TTC549 (cell line): ENCODE measurements around the gene TMEM187.

ENCODE experiments used
- FAIRE-seq: peaks from 2 replicates; lab custom pipeline; 2012; peaks lifted over from hg19 to GRCh38; lab: Jason Lieb, UNC

TMEM187 gene

DNA sequence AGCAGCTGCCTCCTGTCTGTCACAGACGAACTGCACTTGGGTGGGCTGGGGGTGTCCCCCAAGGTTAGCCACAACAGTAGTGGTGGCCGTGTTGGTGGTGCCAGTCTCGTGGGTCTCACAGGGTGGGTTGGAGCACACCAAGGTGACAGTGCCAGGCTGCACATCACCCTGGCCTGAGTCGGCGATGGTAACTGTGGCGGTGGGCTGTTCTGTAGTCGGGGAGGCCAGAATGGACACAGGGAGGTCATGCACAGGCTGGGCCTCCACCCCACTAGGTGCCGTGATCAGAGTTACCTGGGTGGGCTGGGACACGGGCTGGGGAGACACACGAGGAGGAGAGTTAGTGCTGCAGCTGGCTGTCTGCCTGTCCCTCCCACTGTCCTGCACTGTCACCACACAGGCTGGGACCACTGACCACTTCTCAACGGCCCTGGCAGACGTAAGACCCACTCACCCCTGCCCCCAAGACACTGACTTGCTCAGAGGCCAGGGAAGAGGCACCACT, 17.3 kb upstream of the TMEM187 start:
- no peak for FAIRE-seq

DNA sequence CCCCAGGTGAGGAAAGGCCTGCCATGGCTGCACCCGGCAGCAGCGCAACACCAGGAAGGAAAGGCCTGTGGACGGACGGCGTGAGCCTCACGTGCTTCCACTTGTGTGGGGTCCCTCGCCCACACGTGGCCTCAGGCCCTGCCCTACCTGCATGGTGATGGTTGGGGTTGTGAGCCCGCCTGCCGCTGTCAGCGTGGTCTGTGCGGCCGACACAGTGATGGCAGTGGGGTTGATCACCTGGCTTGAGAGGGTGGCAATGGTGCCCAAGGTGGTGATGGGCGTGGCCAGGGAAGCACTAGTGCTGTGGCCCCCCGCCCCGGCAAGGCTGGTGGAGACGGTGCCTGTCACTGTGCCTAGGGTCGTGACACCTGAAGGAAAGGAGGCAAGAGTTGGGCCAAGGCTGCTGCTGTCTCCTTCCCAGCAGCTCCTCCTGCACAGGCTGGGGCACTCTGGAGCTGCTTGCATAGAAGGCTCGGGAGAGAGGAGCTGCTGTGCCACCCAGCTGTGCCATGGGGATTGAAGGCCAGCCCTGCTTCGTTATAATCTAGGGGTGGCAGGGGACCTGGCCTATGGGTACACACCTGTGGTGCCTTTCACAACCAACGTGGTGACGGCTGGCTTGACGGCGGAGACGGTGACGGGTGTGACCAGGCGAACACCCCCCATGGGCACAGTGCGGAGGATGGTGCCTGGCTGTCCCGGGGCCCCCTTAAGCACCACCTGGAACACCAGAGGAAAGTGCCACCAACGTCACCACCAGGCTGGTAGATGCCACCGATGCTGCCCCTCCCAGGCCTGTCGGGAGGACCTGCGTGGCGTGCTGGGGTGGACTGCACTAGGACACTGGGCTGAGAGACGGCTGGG, 16.3 kb upstream of the TMEM187 start:
- FAIRE-seq: no peak

DNA sequence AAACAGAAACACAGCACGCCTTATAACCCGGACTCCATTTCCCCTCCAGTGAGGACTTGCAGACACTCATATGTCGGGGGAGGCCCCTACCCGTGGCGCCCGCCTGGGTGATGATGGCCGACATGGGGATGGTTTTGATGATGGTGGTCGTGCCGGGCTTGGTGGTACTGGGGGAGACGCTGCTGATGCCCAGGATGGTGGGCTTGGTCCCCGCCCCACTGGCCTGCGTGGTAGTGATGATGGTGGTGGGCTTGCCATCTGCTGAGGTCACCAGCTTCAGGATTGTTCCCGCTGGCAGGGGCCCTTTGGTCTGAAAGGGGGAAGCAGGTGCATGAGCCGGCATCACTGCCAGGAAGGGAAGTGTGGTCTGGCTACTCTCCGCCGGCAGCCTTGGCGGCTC, 15.3 kb upstream of the TMEM187 start:
- no peak for FAIRE-seq

DNA sequence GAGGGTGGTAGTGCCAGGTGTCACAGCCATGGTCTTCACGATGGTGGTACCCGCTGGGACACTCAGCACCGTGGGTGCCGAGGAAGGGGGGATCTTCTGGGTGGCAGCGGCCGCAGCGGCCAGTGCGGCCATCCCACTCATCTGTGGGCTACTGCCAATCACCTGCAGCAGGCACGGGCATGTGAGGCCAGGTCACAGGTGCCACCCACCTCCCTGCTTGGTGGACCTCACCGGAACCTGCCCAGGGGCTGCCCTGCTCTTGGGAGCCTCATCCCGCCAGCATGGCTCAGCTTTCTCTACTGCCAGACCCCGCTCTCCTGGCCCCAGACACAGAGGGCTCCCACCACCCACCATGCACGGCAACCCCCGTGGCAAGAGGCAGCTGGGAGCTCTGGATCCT, 13.9 kb upstream of the TMEM187 start:
- FAIRE-seq: no peak

DNA sequence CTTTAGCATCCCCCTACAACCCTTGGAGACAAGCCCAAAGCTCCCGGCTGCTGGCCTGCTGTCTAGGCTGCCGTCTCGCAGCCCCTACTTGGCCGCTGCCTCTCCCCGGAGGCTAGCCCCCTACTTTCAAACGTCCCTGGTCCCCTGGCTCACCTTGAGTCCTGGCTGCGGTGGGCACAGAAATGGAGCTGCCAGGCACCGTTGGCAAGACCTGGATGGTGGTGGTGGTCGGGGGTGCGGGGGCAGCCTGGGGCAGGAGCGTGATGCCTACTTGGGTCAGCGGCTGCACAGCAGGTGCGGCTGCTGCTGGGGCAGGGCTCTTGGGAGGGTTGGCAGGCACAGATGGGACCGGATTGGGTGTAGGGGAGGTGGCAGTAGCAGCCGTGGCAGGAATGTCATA, 12.9 kb upstream of the TMEM187 start:
- FAIRE-seq: no peak

DNA sequence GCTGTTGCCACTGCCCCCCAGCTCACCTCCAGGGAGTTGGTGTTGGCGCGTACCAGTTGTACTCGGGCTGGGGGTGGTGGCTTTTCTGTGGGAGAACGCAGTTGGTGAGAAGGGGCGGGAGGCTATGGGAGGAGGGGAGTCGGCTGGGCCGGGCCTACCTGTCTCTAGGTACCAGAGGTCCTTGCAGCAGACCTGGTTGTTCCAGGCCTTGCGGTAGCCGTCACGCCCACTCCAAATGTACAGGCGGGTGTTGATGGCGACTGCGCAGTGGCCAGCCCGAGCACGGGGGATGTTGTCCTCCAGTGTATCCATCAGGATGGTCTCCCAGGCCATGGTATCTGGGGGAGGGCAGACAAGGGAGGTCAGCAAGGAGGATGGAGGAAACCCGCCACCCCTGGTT, 12.5 kb upstream of the TMEM187 start:
- FAIRE-seq: no peak

DNA sequence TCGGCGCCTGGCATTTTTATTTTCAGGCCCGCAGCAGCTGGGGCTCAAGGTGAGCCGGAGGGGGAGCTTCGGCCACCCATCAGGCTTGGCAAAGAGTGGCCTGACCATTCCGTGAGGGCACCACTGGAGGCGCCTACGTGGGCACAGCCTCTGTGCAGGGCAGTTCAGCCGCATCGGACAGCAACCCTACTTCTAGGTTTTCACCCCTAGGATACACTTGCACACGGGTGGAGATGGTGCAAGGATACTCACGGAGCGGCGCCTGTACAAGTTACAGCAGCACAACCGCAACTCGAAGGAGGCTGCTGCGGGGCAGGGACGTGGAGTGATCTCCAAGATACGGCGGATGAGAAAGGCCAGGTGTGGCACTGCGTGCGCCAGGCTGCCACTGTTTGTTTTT, 11.8 kb upstream of the TMEM187 start:
- FAIRE-seq: no peak

DNA sequence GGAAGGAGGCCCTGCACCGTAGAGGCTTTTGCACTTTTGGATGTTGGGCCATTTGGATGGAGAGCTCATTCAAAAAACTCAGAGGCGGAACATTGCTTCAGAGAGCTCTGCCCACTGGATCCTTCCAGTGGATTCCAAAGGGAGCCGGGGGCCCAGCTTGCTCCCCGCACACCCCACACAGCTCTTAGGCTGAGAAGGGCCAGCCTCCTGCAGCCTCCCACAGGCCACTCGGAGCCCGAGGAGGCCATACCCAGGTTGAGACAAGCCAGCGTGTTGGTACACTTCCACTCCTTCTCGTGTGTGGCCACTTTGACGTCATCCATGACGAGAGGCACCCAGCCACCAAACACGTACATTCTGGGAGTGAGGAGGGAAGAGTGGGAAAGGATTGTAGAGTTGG, 11.3 kb upstream of the TMEM187 start:
- no peak for FAIRE-seq

DNA sequence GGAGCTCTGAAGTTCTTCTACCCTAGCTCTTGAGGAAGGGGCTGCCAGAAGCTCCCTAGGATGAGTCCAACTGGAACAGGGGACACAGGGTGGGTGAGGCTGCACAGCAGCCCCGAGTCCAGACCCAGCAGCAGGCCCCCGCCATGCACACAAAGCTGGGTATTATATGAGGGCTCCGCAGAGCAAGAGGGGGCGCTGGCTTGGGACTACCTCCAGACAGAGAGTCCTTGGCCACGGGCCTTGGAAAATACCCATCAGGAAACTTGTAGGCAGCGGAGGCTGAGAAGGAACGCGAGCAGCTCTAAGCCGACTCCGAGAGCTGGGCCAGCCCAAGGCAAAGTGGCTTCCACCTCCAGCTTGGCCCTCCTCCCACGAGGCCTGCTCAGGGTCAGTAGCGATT, 9.0 kb upstream of the TMEM187 start:
- no peak for FAIRE-seq

DNA sequence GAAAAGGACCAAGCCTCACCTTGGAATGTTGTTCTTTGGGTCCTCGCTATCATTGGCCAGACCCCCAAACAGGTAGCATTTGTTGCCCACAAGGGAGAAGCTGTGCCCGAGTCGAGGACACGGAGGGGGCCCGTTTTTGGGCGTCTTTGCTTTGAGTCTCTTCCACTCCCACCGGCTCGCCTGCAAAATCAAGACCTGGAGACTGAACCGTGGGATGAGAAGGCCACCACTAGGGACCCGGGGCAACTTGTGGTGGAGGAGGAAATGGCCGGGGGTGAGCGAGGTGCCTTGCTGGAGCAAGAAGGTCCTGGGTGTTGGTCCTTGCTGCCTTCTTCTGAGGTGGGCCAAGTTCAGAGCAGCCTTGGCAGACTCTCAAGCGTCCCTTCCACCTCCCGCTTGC, 8.4 kb upstream of the TMEM187 start:
- no peak for FAIRE-seq

DNA sequence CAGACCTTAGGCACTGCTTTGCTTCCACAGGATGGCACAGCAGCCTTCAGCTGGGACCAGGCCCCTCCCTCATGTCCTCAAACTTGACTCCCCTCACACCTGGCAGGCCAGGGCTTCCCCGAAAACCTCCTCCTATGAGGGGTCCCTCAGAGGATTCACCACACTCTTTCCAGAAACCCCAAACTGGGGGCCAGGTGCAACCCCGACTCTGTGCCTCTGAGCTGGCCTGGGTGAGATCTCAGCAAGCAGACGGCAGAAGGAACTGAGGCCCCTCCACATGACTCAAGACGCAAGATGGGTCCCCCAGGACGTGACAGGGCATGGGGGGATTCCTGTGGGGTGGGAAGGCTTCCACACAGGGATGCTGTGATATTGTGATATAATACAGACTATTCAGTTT, 7.1 kb upstream of the TMEM187 start:
- FAIRE-seq: no peak

DNA sequence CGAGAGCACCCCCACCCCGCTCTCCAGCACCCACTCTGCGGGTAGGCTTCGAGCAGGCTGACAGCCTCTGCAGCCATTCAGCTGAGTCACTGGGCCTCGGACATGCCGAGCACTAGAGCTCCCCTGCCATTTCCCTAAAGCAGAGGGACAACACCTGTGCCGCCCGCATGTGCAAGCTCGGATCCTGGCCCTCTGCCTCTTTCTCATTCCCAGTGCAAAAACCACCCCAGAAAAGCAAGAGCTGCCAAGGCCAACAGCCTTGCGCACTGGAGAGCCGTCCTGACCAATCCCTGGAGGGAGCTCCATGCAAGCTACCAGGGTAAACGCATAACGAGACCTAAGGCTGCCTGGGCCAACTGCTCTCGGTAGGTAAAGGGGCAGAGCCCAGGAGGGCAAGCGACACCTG, 6.3 kb upstream of the TMEM187 start:
- no peak for FAIRE-seq

DNA sequence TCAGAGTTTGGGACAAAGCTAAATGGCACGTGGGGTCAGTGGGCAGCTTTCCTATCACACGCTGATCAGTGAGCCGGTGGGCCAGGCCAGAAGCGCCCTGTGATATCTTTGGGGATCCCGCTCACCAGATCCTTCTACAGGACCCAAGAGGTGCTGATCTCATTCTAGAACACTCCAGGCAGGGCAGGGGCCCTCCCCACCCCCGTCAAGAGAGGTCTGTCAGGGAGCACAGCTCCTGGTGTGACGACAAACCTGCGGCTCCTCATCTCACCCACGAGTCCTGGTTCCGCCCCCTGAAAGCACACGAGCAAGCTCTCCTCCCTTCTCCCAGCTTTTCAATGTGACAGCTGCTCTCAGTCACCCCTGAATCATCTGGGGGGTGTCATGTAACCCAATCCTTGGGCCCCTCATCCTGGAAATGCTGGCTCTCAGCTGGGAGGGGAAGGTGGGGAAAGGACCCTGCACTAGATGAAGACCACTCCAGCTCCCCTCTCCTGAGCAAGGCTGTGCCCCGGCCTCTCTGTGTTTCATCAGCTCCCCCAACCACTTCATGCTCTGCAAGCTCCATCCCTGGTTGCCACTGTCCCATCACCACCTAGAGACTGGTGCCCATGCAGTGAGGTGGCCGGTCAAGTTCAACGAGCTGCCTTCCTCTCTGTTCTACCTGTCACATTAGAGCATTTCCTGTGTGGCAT, 5.6 kb upstream of the TMEM187 start:
- no peak for FAIRE-seq

DNA sequence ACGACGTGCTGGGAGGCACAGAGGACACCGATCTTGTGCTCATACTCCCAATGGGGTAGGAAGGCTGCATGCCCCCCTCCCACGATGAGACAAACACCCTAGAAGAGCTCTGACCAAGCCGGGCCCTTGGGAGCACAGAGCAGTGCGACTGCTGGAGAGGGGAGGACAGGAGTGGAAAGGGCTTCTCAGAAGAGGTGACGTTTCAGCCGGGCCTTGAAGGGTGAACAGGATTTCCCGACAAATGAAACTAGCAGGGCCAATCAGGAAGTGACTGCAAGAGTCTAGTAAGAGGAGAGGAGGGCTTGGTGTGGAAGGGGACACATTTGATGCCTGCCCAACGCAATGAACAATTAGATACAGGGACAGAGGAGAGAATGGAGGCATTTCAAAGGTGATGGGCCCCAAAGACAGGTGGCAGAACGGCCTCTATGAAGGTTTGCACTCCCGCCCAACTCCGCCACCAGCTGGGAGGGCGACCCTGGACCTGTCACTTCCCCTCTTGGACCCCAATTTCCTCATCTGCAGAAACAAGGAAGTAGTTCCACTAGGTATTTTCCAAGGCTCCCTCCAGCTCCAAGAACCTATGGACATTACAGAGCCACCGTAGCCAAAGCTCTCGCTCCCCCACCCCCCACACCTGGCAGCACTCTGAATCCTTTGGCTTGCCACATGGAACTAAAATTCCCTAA, 4.9 kb upstream of the TMEM187 start:
- no peak for FAIRE-seq

DNA sequence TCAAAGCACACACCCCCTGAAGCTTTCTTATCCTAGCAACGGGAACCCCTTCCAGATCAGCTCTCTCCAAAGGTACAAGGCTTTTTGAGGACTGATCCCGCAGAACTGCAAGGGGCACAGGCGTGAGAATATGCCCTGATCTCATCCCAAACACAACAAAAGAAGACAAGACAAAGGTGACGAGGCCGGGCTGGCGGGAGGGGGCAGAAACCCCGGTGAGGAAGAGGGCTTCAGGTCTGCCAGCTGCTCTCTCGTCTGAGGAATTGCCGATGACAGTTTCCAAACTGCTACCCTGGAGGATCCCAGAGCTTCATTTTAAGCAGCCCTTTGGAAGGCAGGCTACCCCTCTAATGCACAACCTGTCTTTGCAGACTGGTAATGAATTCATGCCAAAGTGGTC, 4.3 kb upstream of the TMEM187 start:
- no peak for FAIRE-seq

DNA sequence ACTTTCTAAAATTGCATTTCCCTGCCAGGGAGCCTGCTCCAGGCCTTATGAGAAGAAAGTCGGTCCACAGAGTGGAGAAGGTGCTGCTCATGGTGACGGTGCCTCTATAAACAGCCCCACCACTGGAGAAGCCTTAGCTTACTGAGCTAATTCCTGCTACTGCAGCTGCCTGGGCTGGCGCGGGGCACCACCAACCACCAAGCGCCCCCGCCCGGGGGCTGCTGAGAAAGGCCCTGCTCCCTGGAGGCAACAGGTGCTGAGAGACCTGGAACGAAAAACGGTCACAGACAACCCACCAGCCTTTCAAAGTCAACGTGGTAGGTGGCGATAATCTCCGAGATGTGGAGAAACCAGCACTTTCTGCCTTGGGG, 3.8 kb upstream of the TMEM187 start:
- FAIRE-seq: no peak

DNA sequence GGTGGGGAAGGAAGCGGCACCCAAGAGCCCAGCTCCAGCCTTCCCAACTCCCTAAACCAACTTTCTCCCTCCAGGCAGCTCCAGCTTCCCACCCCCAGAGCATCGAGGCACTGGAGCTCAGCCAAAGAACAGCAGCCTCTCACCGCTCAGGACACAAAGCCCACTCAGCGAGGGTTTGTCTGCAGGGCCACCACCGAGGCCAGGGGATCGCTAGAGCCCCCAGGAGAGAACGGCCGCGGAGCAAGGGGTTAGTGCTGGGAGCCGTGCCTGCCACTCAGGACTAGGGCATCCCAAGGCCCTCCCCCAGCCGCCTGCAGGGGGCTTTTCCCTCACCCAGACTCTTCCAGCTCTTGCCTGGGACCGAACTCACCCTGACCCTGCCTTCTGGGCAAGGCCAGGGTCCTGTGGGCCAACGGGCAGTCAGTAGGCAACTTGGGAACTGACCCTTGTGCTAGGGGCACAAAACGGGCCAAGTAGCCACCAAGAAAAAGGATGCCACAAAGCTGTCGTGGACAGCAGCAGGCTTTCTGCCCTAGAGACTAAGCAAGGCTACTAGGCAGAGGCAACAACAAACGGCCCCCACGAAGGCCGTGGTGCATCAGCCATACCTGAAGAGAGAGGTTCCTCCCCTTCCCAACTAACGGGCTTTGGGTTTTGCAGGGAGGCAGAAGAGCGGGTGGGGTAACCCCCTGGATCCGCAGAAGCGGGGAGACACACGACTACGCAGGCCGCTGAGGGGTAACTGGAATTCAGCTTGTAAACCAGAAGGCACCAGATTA, 3.2 kb upstream of the TMEM187 start:
- FAIRE-seq: no peak

DNA sequence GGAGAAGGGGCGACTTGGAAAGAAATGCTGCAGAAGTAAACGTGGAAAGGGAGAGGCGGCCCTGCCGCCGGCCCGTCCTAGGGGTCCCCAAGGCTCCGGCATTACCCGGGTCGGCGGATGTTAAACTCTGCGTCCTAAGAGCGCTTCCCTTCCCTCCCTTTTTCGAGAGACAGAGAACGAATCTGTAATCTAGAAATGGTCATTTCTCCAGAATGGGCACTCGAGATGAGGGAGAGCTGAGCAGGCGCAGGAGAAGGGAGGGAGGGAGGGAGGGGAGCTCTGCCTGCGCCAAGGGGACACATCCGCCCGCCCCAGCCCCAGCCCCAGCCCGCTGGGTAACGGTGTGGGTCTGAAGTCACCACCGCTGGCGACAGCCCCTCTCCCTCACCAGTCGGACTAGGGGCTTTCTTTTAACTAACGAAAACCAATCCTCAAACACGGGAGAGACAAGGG, 2.6 kb upstream of the TMEM187 start:
- FAIRE-seq: no peak

DNA sequence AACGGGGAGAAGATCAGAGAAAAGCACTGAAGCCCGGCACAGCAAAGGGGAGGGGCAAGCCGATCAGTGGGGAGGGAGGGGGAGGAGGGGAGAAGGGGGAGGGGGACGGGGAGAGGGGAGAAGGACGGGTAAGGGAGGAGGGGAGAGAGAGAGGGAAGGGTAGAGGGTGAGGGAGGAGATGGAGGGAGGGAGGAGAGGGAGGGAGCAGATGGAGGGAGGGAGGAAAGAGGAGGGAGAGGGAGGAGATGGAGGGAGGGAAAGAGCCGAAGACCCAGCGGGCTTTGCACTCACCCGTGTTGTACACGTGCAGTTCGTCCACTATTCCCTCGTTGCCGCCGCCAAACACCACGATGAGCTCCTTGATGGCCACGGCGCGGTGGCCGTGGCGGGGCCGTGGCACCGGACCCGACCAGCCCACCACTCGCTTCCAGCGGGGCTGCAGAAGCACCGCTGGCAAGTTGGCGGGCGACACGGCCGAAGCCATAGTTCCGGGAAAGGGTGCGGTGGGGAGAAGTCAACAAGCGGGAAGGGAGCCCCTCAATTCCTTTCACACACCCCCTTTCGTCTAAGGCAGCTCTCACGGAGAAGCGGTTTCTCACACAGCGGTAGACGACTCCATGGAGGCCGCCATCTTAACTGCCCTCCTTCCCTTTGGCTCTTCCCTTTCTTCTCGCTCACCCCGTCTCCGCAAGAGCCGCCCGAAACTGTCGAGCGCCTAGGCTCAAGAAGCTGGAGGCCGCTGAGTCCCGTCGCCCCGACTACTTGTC, 2.0 kb upstream of the TMEM187 start:
- no peak for FAIRE-seq

DNA sequence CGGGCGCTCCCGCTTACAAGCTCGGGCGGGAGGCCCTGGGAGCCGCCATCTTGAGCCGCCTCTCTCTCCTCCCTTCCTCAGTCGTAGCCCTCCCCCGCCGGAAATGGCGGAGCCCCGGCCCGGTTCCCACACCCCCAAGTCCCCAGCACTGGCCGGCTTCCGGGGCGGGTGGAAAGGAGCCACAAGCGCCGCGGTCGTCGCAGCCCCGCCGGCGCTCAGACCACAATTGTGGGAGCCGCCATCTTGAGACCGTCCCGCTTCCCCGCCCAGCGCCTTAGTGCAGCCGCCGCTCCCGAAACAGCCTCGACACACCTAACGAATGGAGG, 1.5 kb upstream of the TMEM187 start:
- FAIRE-seq: no peak

DNA sequence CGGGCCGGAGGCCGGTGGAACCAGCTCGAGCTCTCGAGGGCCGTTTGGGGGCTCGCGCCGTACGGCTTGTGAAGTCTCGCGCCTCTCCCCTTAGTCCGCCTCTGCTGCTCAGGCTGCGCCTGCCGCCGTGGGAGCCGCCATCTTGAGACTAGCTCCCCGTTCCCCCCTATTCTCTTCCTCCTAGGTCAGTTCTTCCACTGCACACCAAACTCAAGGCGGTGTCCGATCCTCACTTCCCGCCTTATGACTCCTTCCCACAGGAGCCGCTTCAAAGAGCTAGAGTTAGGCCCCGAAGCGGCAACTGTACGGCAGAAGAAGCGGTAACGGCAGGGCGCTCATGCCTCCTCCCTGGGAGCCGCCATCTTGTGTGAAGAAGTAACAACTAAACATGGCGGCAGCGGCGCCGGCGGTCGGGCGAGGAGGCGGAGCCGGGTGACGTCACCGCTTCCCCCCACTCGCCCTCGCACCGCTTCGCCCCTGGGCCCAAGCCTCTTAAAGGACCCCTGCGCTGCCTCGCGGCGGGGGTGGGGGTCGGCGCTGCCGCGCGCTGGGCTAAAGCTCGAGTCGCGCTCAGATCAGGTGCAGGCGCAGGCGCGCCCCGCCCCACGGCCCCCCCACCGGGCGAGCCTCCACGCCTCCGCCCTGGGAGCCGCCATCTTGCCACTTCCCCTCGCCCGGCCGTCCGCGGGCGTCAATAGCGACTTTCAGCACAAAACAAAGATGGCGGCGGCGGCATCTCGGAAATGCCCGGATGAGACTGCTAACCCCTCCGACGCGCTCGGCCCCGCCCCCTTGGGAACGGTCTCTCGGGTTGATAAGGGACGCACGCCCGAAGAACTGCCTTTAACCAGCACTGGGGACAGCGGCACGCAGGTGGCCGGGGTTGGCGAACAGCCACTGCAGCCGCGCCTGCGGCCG, 845 bp upstream of the TMEM187 start, which contains the start of gene HCFC1:
HCFC1 (minus strand) TSS at position 369 of the 918 bp plus-strand sequence. CDS start 978 bp downstream, outside the sequence.
- FAIRE-seq: no peak
